Right renal cortex interstitium (tissue), 3 donors: ENCODE data around the gene LPO. TPM values are rescaled to one million over a fixed set of nuclear protein-coding genes. Genes with fewer than 3 reads are reported as not detected.

Source experiments
- DNase-seq, 3 donors: peaks; one replicate each; pipeline ENCODE4 v3.0.0-alpha.2; 2013; ENCODE audit warnings: low read depth in 3 of 3, low spot score in 2 of 3
- polyA plus RNA-seq, 3 donors: library from polyadenylated mRNA; unstranded; fragments of 120-200 nt; gene quantifications; one replicate each; pipeline ENCODE4 v1.2.1, GENCODE V29; 2013; ENCODE audit not compliant: insufficient read length in 3 of 3

The LPO gene
- polyA plus RNA-seq, 3 donors: 0.04 to 0.10 (median 0.06) TPM

GRCh38 chr17:58302171-58302918, 64.0 kb downstream of the LPO start:
- DNase-seq: no peak

- DNase-seq: no peak
These were observed 64.7 kb downstream of the LPO start for GRCh38 chr17:58302919-58303585.

GRCh38 chr17:58303971-58304749, 65.8 kb downstream of the LPO start:
- DNase-seq: no peak

GRCh38 chr17:58304750-58305486, 66.5 kb downstream of the LPO start:
- DNase-seq: no peak

- no peak for DNase-seq
These were observed 67.2 kb downstream of the LPO start for GRCh38 chr17:58305626-58306025.

GRCh38 chr17:58306131-58306951, 68.0 kb downstream of the LPO start:
- DNase-seq: no peak

GRCh38 chr17:58307468-58308172, 69.2 kb downstream of the LPO start:
- DNase-seq: no peak

- no peak for DNase-seq
These were observed 70.0 kb downstream of the LPO start for GRCh38 chr17:58308173-58308984.

- no peak for DNase-seq
These were observed 70.9 kb downstream of the LPO start for GRCh38 chr17:58308985-58309917.

- DNase-seq: no peak
These were observed 71.5 kb downstream of the LPO start for GRCh38 chr17:58309918-58310259.

- no peak for DNase-seq
These were observed 72.4 kb downstream of the LPO start for GRCh38 chr17:58310511-58311428.

GRCh38 chr17:58311429-58311894, 73.1 kb downstream of the LPO start:
- DNase-seq: no peak

- DNase-seq: no peak
These were observed 73.7 kb downstream of the LPO start for GRCh38 chr17:58312021-58312630.

GRCh38 chr17:58312829-58313228, 74.4 kb downstream of the LPO start:
- DNase-seq: no peak

GRCh38 chr17:58313815-58314705, 75.7 kb downstream of the LPO start:
- DNase-seq: no peak
